Fibroblast of lung (primary cell): ENCODE data around the gene COL24A1. TPM values are rescaled to one million over a fixed set of nuclear protein-coding genes. Genes with fewer than 3 reads are reported as not detected.
A peak's percentile ranks its signal among the peaks of the same experiment; 100 is the strongest.

Experiments
- DNase-seq, 2 donors: peaks; one replicate each; pipeline versions ENCODE4 v3.0.0 to v3.0.0-alpha.2; 2010; ENCODE audit warnings: low read depth in 2 of 2
- H2AFZ ChIP-seq: 2 replicates; pipeline ENCODE4 v1.5.1; 2012; ENCODE audit warnings: low read length, control low read depth, inconsistent platforms
- H3K27ac ChIP-seq: 2 replicates; pipeline ENCODE4 v1.5.1; 2011; ENCODE audit warnings: low read length, control low read depth; ENCODE audit not compliant: insufficient read depth
- H3K27me3 ChIP-seq: 2 replicates; pipeline ENCODE4 v1.5.1; 2011; ENCODE audit warnings: mild to moderate bottlenecking, low read length; ENCODE audit not compliant: control insufficient read depth, insufficient read depth
- H3K36me3 ChIP-seq: 2 replicates; pipeline ENCODE4 v1.5.1; 2011; ENCODE audit warnings: low read length; ENCODE audit not compliant: control insufficient read depth, insufficient read depth
- H3K4me1 ChIP-seq: 2 replicates; pipeline ENCODE4 v1.5.1; 2011; ENCODE audit warnings: low read length; ENCODE audit not compliant: control insufficient read depth, insufficient read depth; ENCODE audit errors: extremely low read depth
- H3K4me2 ChIP-seq: 2 replicates; pipeline ENCODE4 v1.5.1; 2011; ENCODE audit warnings: low read length, control low read depth; ENCODE audit not compliant: insufficient read depth; ENCODE audit errors: extremely low read depth
- H3K4me3 ChIP-seq, 4 experiments: fragments of 200-600 bp in 1 of 4; sonication (generic) in 1 of 4; replicated peaks in 1 of 4; 2 replicates each; pipeline ENCODE4 v1.5.1; 2011 to 2016; ENCODE audit warnings: low read length in 4 of 4, low read depth in 3 of 4, mild to moderate bottlenecking in 3 of 4, control low read depth in 2 of 4, inconsistent platforms in 1 of 4, mixed read lengths in 1 of 4; ENCODE audit not compliant: insufficient read depth in 1 of 4; ENCODE audit errors: control extremely low read depth in 1 of 4
- H3K79me2 ChIP-seq: 2 replicates; pipeline ENCODE4 v1.5.1; 2012; ENCODE audit warnings: mild to moderate bottlenecking, low read length, inconsistent platforms; ENCODE audit not compliant: control insufficient read depth, insufficient read depth
- H3K9ac ChIP-seq: 2 replicates; pipeline ENCODE4 v1.5.1; 2011; ENCODE audit warnings: mild to moderate bottlenecking, low read length, control low read depth; ENCODE audit not compliant: insufficient read depth
- H3K9me3 ChIP-seq: 2 replicates; pipeline ENCODE4 v1.5.1; 2012; ENCODE audit warnings: low read depth, low read length; ENCODE audit not compliant: control insufficient read depth, insufficient read depth
- H4K20me1 ChIP-seq: 2 replicates; pipeline ENCODE4 v1.5.1; 2011; ENCODE audit warnings: low read length; ENCODE audit not compliant: control insufficient read depth, insufficient read depth; ENCODE audit errors: extremely low read depth
- CTCF ChIP-seq, 2 donors: IDR thresholded peaks in 1 of 2; conservative IDR thresholded peaks in 1 of 2; 1 replicate in 1 of 2; 2 replicates in 1 of 2; pipeline ENCODE4 v1.5.1; 2011 to 2012; ENCODE audit warnings: low read length in 2 of 2, control low read depth in 1 of 2, inconsistent platforms in 1 of 2, low read depth in 1 of 2, mild to moderate bottlenecking in 1 of 2
- EZH2 ChIP-seq: IDR thresholded peaks from 2 replicates; pipeline ENCODE4 v1.5.1; 2012; ENCODE audit warnings: low read length, control low read depth, mild to moderate bottlenecking; ENCODE audit errors: missing control alignments
- polyA plus RNA-seq, 2 donors: library from polyadenylated mRNA; depleted of rRNA in 1 of 2; stranded (reverse) in 1 of 2; unstranded in 1 of 2; fragments of >200 nt; gene quantifications; 2 replicates each; pipeline ENCODE4 v1.2.1, GENCODE V29; 2011 to 2012; ENCODE audit warnings: missing spikeins in 1 of 2
- total RNA-seq: library from RNA; depleted of rRNA; stranded (reverse); fragments of >200 nt; gene quantifications from 2 replicates; pipeline ENCODE4 v1.2.1, GENCODE V29; 2014

COL24A1 gene
- total and polyA plus RNA-seq, 2 donors (not counting 1 experiment from before 2014, with no cell fraction given): 0.31 to 3.3 TPM

- H3K9me3 ChIP-seq: no peaks in the 10 kb centered on the region
- no peak overlapping the region for H3K4me3 ChIP-seq
- TF ChIP-seq EZH2 (no peak), CTCF (conservative IDR thresholded peaks at IDR 0.05 in 1 of 2, IDR thresholded peaks at IDR 0.05 in 1 of 2; ENCODE audit: low read depth in 1 of 2, low read length in 2 of 2) (no peak)
- no peaks in the 10 kb centered on the region for H3K4me1 ChIP-seq
- DNase-seq: no peak
- no peak overlapping the region for H3K4me2 ChIP-seq
- H3K27ac ChIP-seq: no peak overlapping the region
- no peak overlapping the region for H2AFZ ChIP-seq
- H3K36me3 ChIP-seq: no peaks in the 10 kb centered on the region
- no peaks in the 10 kb centered on the region for H3K27me3 ChIP-seq
- H3K79me2 ChIP-seq: no peaks in the 10 kb centered on the region
- no peaks in the 10 kb centered on the region for H4K20me1 ChIP-seq
- no peak overlapping the region for H3K9ac ChIP-seq
Observed at GRCh38 chr1:85936470-85936869, 220.1 kb downstream of the COL24A1 start.

GRCh38 chr1:85936057-85936456 lies 220.5 kb downstream of the COL24A1 start:
- H3K27ac ChIP-seq: no peak overlapping the region
- no peak for DNase-seq
- no peak overlapping the region for H3K9ac ChIP-seq
- no peak overlapping the region for H3K4me3 ChIP-seq
- H3K9me3 ChIP-seq: no peaks in the 10 kb centered on the region
- H3K36me3 ChIP-seq: no peaks in the 10 kb centered on the region
- H3K79me2 ChIP-seq: no peaks in the 10 kb centered on the region
- TF ChIP-seq CTCF (conservative IDR thresholded peaks at IDR 0.05 in 1 of 2, IDR thresholded peaks at IDR 0.05 in 1 of 2; ENCODE audit: low read depth in 1 of 2, low read length in 2 of 2) (no peak), EZH2 (no peak)
- no peaks in the 10 kb centered on the region for H4K20me1 ChIP-seq
- H3K4me1 ChIP-seq: no peaks in the 10 kb centered on the region
- H2AFZ ChIP-seq: no peak overlapping the region
- H3K27me3 ChIP-seq: no peaks in the 10 kb centered on the region
- no peak overlapping the region for H3K4me2 ChIP-seq

GRCh38 chr1:85935234-85935633 lies 221.3 kb downstream of the COL24A1 start:
- no peaks in the 10 kb centered on the region for H3K9me3 ChIP-seq
- H3K9ac ChIP-seq: no peak overlapping the region

More at GRCh38 chr1:85935234-85935633, 221.3 kb downstream of the COL24A1 start:
- Histone ChIP-seq H3K4me2 (no peak overlapping the region), H3K27ac (no peak overlapping the region), H2AFZ (no peak overlapping the region), H3K36me3 (no peaks in the 10 kb centered on the region), H3K4me1 (no peaks in the 10 kb centered on the region), H3K79me2 (no peaks in the 10 kb centered on the region), H4K20me1 (no peaks in the 10 kb centered on the region), H3K27me3 (no peaks in the 10 kb centered on the region), H3K4me3 (no peak overlapping the region)
- TF ChIP-seq CTCF (conservative IDR thresholded peaks at IDR 0.05 in 1 of 2, IDR thresholded peaks at IDR 0.05 in 1 of 2; ENCODE audit: low read depth in 1 of 2, low read length in 2 of 2) (no peak), EZH2 (no peak)
- DNase-seq: peak; percentile 16 to 25
